HG03571 (cell line): ENCODE data around the gene WDR41.

Experiments used
- ATAC-seq: cut with Tn5 transposase; IDR thresholded peaks from one replicate; pipeline ENCODE4 v1.9.1; 2021; ENCODE audit not compliant: unreplicated experiment

WDR41 gene

GRCh38 chr5:77449277-77449676, 42.8 kb downstream of the WDR41 start:
- ATAC-seq: no peak

GRCh38 chr5:77448831-77449230, 43.3 kb downstream of the WDR41 start:
- no peak for ATAC-seq

- ATAC-seq: no peak
Observed at GRCh38 chr5:77444356-77444755, 47.8 kb downstream of the WDR41 start.

DNA sequence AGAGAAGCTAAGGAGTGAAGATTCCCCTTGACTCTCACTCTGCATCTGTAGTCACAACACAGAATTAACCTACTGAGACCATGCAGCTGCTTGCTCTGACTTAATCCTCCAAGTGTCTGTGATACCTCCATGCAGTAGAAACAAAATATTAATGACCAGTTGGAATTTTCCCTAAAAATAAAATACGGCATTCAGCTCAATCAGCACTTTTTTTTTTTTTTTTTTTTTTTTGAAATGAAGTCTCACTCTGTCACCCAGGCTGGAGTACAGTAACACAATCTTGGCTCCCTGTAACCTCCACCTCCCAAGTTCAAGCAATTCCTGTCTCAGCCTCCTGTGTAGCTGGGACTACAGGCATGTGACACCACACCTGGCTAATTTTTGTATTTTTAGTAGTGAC, 48.4 kb downstream of the WDR41 start:
- no peak for ATAC-seq

DNA sequence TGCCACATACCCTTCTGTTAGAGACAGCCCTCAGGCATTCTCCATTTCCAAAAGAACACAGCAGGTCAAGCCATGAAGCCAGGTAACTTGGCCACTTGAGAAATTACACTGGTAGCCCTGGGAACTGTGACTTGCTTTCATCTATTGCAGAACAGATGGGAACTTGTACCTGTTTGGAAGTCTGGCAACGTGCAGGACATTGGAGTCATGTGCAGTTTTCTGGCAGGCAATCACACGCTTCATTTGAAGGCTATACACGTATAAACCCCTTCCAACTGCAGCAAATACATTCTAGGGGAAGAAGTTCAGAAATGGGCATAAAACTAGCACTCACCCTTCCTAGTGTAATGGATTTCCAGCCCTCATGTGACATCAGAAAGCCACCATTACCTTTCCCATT, 54.0 kb downstream of the WDR41 start:
- no peak for ATAC-seq

- no peak for ATAC-seq
Observed at GRCh38 chr5:77437194-77437593, 54.9 kb downstream of the WDR41 start.

- ATAC-seq: no peak
Observed at GRCh38 chr5:77431719-77432118, 60.4 kb downstream of the WDR41 start.

DNA sequence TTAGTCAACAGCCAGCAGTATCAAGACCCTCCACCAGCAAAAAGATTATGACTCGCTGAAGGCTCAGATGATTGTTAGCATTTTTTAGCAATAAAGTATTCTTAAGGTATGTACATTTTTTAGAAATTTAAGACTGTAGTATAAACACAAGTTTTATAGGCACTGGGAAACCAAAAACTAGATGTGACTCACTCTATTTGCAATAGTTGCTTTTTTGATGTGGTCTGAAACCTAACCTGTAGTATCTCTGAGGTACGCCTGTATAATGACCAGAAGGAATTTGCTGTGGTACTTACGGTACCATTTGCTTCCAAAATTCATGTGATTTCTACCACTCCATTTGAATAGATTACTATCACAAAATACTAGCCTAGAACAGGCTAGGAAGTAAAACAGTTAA, 60.8 kb downstream of the WDR41 start:
- ATAC-seq: no peak

DNA sequence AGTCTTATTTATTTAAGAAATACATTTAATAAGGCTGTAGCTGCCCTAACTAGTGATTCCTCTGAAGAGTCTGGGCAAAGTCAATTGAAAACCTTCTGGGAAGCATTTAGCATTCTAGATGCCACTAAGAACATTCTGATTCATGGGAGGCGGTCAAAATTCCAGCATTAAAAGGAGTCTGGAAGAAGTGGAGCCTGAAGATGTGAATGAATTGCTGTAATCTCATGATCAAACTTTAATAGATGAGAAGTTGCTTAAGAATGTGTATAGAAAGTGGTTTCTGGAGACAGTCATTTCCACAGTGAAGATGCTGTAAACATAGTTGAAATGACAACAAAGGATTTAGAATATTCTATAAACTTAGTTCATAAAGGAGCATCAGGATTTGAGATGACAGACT, 61.4 kb downstream of the WDR41 start:
- no peak for ATAC-seq

- ATAC-seq: no peak
Observed at GRCh38 chr5:77428526-77428925, 63.6 kb downstream of the WDR41 start.

DNA sequence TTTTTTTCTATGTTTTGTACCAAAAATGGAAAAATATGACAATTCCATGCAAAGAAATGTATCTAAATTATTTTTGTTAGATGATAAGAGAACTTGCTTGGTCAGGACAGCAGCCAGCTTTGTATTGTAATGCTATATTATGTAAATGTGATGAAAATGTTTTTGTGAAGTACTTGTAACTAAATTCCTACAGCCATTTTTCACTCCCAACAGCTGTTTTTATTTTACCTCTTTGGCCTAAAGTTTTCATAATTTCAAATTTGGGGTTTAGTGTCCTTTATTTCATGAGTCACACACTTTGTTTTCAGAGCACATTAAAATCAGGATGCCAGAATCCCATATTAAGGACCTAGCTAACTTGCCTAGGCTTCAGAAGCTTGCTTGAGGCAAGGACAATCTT, 64.1 kb downstream of the WDR41 start:
- ATAC-seq: no peak

DNA sequence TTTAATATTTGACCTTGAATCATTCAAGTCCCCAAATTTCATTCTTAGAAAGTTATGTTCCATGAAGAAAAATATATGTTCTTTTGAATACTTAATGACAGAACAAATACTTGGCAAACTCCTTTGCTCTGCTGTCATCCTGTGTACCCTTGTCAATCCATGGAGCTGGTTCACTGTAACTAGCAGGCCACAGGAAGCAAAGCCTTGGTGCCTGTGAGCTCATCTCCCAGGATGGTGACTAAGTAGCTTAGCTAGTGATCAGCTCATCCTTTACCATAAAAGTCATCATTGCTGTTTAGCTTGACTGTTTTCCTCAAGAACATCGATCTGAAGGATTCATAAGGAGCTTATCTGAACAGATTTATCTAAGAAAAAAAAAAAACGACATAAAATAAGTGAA, 65.4 kb downstream of the WDR41 start:
- no peak for ATAC-seq

DNA sequence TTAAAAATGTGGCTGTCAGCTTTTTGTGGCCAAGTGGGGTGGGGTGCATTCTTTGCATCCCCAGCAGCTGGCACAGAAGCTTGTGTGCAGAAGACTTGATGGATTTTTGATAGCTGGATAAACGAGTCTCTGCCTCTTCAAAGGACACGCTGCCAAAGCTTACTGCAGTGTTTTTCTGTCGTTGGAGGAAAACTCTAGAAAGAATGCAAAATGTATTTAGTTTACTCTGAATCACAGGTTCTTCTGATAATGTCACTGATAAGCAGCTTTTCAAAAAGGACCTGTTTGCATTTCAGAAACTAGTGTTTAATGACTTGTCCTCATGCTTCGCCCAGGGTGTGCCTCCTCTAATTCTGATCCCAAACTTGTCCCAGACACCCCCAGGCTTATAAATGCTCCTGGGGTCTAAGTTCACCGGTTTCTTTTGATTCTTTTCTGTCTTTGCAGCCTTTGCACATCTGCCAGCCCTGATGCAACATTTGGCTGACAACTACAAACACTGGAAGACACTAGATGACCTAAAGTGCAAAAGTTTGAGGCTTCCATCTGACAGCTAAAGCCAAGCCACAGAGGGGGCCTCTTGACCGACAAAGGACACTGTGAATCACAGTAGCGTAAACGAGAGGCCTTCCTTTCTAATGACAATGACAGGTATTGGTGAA, 66.0 kb downstream of the WDR41 start:
- ATAC-seq: no peak

- ATAC-seq: no peak
Observed at GRCh38 chr5:77425420-77425819, 66.7 kb downstream of the WDR41 start.

GRCh38 chr5:77424921-77425320, 67.2 kb downstream of the WDR41 start:
- no peak for ATAC-seq

- ATAC-seq: no peak
Observed at GRCh38 chr5:77423022-77423750, 68.9 kb downstream of the WDR41 start.

GRCh38 chr5:77420940-77421339, 71.2 kb downstream of the WDR41 start:
- no peak for ATAC-seq

- ATAC-seq: no peak
Observed at GRCh38 chr5:77419644-77420582, 72.2 kb downstream of the WDR41 start.

DNA sequence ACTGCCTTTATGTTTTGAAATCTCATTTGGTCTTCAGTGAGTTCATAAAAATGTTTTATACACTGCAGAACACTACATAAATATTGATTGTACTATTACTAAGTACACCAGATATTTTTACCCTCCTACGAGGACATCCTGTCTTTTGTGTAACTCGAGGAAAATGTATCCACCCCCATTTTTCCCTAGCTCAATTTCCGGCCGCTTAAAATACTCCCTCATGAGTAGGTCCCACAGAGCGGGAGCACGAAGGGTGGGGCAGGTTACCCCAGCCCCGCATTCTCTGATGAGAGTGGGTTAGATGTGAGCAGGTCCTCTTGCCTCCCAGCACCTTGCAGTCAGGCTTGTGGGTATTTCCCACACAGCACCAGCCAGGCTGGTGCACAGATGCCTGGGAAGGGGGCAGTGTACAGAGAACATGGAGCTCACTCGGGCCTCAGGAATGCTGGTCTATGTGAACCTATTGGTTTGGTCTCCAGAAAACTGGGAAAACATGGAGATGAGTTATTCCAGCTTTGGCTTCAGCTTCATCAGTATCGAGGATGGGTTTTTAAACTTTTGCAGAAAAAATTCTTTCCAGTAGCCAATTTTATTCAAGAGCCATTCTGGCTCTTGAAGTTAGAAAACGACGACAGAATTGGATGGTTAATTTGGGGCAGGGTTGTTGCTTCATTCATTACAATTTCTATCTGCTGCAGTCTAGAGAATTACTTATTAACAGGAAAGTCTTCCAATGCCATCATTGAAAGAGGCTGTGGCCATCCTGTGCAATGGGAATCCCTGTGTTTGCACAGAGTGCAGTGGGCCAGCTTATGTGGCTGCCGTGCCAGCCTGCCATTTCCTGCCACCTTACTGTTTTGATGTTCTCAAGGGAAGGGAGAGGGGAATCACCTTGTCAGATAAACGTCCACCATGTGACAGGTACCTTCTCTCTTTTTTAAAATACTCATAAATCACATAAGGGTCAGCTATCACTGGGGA, 73.2 kb downstream of the WDR41 start:
- ATAC-seq: no peak

GRCh38 chr5:77418162-77418561, 74.0 kb downstream of the WDR41 start:
- no peak for ATAC-seq

DNA sequence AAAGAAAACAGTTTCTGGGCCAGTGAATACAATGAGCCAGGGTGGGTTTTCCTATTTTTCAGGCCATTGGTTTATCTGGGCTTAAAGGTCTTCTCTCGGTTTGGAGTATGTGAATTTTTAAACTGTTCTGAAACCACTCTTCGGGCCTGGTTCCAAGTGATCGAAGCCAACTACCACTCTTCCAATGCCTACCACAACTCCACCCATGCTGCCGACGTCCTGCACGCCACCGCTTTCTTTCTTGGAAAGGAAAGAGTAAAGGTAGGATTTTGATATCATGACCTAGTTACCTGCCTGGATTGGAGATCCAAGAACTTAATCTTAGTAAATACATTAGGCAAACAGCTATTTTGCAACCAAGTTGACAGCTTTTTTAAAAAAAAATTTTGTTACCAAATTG, 79.1 kb downstream of the WDR41 start:
- no peak for ATAC-seq
